Measurements from ENCODE around the gene ARNT2.

The ARNT2 gene

DNA sequence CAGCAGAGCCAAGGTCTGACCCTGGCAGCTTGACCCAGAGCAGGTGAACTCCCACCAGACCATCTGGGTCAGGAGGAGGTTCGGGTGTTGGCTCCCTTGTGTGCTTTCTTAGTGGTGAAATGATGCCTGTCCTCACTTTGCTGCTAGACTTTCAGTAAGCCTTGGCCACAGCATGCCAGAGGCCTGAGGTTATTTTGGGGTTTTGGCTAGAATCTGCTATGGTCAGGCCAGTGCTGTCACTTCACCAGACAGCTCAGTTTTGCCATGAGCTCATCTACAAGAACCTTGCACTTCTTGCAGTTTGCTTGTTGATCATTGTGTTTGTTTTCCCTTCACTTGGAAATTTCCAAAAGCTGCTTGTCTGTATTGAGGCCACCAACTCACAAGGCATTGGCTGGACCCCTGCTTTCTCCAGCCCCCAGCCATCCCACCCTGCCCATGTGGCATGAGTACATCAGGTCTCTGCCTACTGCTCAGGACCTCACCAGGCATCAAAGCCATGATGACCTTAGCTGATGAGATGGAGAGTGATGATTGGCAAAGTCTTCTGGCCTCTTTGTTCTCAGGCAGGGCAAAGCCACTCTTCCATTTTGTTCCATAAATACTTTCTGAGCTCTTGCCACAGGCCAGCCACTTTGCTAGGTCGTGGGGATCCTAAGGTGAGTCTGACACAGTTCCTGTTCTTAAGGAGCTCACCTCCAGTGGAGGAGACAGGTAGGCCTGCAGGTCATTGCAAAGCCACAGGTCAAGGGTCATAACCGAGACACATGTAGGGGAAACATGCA, 122.6 kb downstream of the ARNT2 start:
- no peak for DNase-seq

DNA sequence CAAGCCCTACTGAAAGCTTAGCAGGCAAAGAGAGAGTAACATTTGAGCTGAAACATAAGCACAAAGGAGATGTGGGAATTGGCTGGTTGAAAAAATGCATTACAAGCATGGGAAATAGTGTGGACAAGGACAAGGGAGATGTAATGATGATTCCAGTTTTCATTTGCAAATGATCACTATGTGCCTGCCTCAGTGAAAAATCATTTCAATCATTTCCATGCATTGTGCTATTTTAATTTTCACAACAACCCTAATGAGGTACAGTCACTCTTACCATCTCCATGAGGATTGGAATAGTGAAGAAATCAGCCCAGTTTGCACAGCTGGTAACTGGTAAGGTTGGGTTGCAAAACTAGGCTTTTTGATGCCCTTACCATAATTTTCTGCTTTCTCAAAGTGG, 123.2 kb downstream of the ARNT2 start:
- DNase-seq: no peak

DNA sequence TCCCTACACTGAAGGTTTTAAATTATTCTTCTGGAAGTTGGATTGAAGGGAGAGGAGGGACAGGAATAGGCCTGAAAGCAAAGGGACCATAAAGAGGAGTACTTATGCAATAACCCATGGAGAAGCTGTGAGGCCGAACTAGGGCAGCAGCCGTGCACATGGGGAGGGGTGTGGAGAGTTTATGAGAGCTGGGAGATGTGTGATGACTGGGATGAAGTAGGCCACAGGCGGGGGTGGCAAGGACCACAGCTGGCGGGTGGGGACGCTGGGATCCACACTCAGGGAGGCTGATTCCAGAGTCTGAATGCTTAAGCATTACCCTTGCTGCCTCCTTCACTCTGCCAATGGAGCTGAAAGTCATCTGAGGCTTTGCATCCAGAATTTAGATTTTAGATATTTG, 123.8 kb downstream of the ARNT2 start:
- DNase-seq: no peak

DNA sequence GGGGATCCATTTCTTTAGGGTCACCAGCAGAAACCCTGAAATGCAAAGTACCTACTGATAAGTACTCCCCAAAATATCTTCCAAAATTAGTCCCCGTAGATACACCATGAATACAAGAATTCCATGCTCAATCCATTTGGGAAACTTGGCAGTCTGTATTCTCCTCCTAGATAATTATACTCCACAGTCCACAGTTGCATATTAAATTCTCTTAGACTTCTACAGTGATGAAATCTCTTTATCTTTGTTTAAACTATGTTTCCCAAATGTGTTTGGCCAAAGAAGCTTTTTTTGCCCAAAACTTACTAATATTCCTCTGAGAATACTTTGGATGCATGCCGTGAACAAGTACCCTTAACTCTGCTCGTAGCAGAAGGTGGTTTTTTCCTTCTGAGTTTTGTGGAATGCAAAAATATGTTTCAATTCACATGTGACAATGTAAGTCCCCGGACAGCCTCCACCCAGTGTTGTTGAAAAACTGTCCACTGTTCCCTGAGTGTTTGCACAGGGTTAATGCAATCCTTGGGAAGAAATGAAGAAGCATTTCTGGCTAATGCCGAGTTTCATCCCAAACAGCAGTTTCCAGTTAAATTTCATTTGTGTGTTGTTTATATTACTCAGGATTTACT, 126.7 kb downstream of the ARNT2 start:
- no peak for DNase-seq

DNA sequence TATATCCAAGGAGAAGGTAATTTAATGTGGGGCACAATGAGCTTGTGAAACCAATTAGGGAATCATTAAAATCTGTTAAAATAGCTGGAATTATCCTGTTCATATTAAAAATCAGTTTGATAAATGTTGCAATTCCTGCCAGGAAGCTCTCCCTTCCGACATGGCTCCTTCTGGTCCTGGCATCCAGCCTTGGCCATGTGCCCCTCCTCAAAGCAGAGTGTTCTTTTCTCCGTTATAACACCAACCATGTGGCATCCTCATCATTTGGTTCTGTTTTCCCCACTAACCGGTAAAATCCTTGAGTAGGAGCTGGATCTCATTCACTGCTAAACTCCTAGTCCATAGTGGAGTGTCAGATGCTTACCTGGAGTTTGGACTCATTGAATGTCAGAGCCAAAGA, 127.2 kb downstream of the ARNT2 start:
- no peak for DNase-seq

DNA sequence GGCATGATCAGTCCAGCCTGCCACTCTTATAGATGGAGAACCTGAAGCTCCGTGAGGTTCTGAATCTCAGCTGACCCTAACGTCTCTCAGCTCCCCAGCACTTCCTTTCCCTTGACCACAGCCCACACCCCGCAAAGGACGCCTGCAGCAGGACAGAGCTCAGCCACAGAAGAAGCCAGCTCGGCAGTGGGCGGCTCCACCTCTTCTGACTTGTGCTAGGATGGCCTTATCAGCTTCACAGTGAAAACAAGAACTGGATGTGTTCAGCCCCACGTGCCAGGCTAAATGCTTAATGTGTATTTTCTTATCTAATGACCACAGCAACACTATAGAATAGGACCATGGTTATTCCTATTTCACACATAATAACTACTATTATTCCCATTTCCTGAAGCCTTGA, 127.6 kb downstream of the ARNT2 start:
- DNase-seq: no peak

DNA sequence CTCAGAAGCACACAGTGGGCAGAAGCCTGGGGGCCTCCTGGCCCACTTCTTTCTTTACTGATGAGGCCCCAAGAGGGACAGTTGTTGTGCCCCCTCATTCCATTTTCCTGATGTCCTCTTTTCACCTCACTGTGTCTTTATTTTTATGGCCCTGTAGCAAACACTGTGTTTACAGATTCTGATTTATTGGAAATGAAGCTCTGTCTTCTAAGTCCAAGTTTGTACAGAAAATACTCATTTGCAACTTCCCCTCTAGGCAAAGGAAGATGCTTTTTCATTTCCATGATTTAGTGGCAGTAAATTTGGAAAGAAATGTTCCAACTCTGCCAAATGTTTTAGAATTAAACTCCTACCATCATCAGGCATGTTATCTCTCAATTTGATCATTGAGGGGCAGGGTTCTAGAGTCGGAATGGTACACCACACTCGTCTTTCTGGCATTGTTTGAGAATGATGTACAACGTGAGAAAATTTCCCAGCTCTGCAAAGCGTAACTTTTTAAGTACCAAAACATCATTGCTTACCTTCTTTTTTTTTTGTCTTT, 129.7 kb downstream of the ARNT2 start:
- DNase-seq: no peak

DNA sequence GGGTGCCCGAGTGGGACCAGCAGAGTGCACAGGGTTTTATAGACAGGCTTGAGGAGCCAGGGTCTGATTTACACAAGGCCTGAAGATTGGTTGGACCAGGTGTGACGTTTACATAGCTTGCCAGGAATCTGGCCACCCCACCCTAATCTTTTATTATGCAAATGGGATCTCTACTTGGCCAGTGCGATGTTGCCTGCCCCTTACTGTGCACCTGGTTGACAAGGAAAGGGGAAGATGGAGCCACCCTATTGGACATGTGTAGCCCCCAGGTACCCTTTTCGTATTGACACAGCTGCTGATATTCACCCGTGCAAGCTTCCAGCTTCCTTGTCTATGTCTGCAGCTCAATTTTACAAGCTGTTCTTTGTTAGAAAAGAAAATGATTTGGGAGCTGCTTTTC, 132.0 kb downstream of the ARNT2 start:
- no peak for DNase-seq

DNA sequence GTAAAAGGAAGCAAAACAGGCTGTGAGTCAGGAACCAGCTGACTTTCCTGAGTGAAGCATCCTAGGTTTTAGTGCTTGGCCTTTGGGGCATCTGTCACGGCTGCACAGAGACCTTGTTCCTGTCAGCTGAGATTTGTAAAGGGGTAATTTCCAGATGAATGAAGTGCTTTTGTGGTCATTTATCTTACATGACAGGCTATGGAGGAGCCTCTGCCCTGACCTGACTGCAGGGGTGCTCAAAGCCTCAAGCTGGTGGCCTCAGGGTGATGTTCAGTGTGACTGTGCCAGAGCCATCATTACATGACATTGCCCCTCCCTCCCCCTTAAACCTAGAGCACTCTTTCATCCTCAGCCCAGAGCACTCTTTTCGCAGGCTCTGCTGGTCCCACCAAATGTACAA, 132.5 kb downstream of the ARNT2 start:
- DNase-seq: no peak

DNA sequence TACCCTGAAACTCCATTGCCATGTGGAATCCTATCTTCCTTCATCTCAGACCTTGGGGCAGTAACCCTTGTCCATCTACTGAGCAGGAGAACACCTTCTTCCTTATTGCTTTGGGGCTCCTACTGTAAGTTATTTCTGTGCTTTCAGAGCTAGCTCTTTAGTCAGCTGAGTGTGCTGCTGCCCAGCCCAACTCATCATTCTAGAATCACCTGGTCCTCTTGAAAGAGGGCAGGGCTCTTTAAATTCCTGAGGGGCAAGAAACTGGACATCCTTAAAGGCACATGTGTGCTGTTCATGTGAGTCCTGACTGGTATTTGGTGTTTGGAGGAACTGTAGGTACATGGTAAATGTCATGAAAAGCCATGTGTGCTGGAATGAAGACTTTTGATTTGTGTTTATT, 140.9 kb downstream of the ARNT2 start:
- DNase-seq: no peak

DNA sequence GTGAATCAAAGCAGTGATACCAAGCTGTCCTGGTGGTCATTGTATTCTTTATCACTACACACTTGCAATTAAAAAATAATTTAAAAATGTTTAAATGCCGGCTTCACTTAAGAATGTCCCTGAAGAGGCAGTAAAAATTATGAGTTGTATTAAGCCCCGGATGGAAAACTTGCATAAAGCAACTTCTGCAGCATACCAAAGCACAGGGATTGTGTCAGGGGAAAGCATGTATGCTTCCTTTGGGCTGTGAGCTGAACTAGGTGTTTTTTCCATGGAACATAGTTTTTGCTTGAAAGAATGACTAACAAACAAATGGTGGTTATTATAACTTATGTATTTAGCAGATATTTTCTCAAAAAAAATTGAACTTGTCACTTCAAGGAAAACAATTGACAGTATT, 143.1 kb downstream of the ARNT2 start:
- no peak for DNase-seq

DNA sequence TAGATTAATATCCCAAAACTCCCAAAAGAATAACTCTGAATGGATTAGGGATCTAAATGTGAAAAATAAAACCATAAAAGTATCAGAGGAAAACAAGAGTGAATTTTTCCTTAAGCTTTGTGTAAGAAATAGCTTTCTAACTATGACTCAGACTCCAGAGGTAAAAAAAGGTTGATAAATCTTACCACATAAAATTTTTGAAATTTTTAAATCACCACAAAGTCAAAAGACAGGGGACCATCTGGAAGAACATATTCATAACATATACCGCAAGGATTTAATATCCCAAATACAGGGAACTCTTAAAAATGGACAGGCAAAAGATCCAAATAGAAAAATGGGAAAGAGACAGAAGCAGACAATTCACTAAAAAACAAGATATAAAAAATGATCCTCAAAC, 145.0 kb downstream of the ARNT2 start:
- DNase-seq: no peak

DNA sequence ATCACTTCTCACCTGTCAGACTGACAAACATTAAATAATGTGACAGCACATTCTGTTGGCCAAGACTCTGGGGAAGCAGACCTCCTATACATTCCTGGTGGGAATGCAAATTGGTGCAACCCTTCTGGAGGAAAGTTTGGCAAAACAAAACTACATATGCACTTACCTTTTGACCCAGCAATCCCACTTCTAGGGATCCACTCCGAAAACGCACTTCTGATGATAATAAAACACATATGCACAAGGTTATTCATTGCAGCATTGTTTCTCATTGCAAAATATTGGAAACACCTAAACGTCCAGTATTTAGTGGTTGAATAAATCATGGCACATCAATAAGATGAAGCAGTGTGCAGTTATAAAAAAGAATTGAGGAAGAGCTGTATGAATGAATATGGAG, 145.5 kb downstream of the ARNT2 start:
- no peak for DNase-seq

DNA sequence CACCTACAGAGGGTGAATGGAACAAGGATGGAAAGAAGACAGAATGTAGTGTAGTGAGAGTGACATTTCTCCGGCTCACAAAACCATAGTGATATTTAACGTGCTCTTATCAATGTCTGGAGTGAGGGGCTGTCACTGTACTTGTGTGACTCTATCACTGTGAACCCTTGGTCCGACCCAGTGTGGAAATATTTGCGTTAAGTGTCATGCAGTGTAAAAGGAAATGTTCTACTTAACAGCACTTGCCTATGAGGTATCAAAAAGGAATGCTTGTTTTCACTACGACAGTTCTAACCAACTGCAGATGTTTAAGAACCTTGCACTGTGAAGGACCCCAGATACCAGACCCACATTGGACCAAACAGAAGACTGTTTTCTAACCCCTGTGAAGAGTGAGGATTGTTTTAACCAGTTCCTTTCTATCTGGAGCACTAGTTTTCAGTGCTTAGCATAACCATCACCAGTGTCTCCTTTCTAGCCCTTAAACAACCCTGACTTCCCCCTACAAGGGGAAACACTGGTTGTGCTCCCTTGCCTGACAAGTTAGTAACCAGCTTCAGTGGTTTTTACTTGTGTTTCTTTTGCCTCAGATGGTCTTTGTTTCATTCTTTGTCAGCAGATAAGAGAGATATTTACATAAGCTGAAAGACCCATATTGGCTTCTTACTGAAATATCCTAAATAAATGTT, 146.2 kb downstream of the ARNT2 start:
- no peak for DNase-seq

DNA sequence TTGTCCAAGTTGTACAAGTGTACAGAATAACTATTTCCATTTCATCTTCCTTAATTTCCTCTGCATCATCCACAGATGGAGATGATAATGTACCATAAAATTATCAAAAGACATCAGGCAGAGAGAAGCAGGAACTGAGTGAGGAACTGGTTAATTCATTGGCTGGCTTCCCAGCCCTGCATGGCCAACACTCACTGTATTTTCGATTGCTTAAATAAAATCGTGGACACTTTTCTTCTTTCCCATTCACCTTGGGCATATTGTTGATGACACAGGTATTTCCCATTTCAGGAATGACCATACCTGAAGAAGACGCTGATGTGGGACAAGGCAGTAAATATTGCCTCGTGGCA, 146.7 kb downstream of the ARNT2 start:
- DNase-seq: no peak

DNA sequence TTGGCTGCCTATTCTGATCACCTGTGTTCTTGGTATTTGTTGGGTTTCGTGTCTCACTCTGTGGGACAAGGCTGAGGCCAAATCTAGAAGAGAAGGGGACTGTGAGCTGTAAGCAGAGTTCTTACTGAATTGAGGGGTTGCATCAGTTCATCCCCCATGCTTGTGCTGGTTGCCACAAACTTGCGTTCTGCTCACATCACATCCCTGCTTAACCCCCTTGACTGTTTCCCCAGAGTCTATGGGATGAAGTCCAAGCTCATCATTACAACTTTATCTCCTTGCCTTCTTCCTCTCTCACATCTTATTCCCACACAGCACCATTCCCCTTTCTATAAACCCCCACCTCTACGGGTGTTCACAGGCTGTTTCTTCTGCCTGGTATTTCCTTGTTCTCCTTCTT, 147.2 kb downstream of the ARNT2 start:
- DNase-seq: no peak

DNA sequence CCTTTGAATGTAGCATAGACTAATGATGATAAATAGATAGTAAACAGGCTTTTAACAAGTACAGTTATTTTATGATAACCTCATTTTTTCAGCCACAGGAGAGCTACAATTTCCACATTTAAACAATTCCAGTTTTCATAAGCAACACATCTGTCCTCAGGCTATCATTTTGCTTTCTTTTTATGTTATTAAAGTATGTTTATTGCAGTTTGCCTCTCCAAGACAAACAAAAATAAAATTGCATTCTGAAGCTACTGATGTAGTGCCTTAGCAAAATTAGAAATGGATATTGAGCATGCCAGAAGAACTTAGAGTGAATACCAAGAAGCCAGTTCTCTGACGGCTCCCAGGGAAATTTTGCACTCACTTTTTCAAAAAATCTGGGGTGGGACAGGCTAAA, 150.4 kb downstream of the ARNT2 start:
- DNase-seq: no peak

DNA sequence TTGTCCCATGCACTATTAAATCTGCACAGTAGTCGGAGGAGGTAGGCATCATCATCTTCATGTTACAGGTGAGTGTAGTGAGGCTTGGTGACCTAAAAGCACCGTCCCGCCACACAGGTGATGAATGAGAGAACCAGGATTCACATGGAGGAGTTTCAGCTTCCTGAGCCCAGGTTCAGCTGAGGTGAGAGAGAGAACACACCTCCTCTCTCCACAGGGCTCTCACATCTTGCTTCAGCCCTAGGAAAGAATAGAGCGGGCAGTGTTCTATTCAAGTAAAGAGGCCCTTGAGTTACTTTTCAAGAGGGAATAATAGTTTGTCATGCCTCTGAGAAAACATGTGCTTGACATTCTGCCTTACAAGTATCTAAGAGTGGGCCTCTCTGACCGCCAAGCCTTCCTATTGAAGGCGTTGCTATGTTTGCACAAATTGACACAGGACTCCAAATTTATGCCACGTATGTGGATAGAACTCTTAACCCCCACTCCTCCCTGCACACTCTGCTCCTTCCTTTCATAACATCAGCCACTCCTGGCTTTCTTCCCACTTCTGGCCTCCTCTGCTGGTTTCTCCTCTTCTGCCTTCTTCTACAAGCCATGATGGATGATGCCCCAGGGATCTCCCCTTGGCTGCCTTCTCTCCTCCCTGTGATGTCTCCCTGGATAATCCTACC, 152.6 kb downstream of the ARNT2 start:
- no peak for DNase-seq

DNA sequence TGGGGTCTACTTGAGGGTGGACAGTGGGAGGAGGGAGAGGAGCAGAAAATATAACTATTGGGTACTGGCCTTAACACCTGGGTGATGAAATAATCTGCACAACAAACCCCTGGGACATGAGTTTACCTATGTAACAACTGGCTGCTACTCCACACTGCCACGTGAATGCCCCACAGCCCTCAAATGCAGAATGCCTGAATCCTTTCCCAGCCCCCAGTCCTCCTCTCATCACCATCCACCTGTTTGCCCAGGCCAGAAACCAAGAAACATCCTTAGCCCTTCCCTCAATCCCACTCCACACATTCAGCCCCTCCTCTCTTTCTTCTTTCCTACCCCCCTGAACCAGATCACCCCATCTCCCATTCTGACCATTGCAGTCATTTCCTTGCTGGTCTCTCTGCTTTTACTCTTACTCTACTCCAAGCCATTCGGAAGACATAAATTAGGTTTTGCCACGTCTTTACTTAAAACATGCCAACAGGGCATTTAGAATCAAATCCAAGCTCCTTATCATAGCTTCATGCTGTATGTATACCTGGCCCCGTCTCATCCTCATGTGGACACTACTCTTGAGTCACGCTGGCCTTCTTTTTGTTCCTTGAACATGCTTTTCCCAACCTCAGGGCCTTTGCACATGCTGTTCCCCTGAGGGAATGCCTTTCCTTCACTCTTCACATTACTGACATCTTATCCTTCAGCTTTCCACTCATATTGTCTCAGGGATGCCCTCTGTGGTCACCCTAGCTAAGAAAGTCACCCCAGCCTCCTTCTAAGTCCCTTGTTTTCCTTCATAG, 153.5 kb downstream of the ARNT2 start:
- DNase-seq: no peak

DNA sequence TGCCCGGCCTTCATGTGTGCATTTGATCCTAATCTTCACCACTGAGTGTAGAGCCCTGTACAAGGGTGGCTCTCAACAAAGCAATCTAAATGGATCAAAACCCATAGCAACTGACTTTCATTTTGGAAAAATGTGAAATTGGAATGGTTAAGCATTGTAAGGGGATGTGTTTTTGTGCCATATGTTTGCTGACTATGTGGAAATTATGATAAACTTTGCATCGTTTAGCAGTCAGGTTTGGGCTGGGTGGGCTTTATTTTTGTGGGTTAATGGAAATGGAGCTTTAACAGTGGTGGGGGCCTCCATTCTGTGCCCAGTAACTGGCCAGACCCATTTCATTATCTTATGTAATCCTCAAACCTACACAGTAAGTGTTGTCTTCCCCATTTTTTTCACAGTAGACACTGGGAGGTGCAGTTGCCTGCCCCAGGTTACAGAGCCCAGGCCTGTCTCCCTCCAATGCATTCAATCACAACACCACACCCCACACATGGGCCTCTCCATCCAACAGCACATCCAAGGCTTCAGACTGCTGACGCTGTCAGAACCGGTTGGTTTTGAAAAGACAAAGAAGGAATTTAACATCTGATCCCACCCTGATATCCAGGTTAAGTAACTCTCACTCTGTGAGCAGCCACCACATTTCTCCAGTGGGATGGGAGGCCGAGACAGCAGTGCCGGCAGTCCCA, 154.6 kb downstream of the ARNT2 start:
- DNase-seq: no peak

DNA sequence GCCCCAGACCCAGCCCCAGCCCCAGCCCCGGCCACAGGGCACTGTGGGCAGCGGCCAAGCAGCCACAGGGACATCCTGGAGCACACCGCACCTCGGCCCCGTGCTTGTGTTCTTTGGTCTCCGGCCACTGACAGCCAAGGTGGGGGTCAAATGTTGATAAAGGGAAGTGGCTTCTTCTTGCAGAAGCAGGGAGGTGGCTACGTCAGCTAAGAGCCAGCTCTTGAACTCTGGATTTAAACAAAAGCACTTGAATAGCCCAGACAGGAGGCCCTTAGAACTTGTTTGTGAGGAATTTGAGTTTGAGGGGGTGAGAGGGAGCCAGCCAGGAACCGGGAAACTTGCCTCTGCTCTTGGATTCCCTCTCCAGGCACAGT, 155.1 kb downstream of the ARNT2 start:
- DNase-seq: no peak

DNA sequence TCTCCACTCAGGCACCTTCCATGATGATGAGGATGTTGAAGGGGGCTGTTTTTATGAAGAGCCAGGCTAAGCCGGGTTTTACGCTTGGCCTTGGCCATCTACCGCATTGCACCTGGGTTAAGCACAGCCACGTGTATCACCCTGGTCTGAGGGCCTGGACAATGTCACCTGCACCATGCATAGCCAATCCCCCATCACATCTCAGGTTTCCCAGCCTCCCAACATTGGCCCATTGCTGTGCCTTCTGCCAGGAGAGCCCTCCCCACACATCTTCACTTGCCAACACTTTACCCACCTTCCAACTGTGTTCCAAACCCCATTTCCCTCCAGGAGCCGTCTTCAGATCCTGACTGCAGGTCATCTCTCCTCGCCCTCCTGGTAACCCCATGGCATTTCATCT, 155.6 kb downstream of the ARNT2 start:
- no peak for DNase-seq
